DMS153 treated with DMSO at 0.1 percent for 48 hours (cell line): ENCODE results near the gene LITAF.
A peak's percentile ranks its signal among the peaks of the same experiment; 100 is the strongest.

Experiments used
- DNase-seq: peaks from one replicate; lab custom pipeline; 2025; ENCODE audit not compliant: unreplicated experiment; lab: John Stamatoyannopoulos, UW

The LITAF gene

GRCh38 chr16:11554053-11554452 lies 32.7 kb downstream of the LITAF start:
- no peak for DNase-seq

GRCh38 chr16:11553371-11553770 lies 33.3 kb downstream of the LITAF start:
- DNase-seq: no peak

- no peak for DNase-seq
These were observed 34.3 kb downstream of the LITAF start for GRCh38 chr16:11552440-11552839.

GRCh38 chr16:11551842-11552241 lies 34.9 kb downstream of the LITAF start:
- DNase-seq: no peak

- DNase-seq: no peak
These were observed 35.8 kb downstream of the LITAF start for GRCh38 chr16:11550791-11551498.

GRCh38 chr16:11547118-11547916 lies 39.4 kb downstream of the LITAF start:
- no peak for DNase-seq

- no peak for DNase-seq
These were observed 40.1 kb downstream of the LITAF start for GRCh38 chr16:11546608-11547061.

- DNase-seq: no peak
These were observed 42.9 kb downstream of the LITAF start for GRCh38 chr16:11543661-11544393.

GRCh38 chr16:11542069-11542744 lies 44.5 kb downstream of the LITAF start:
- DNase-seq: no peak

- no peak for DNase-seq
These were observed 47.1 kb downstream of the LITAF start for GRCh38 chr16:11539641-11540050.

- DNase-seq: no peak
These were observed 47.8 kb downstream of the LITAF start for GRCh38 chr16:11538880-11539279.

GRCh38 chr16:11536104-11536866 lies 50.4 kb downstream of the LITAF start:
- no peak for DNase-seq

- peak; percentile 13 for DNase-seq
These were observed 51.2 kb downstream of the LITAF start for GRCh38 chr16:11535494-11535893.

GRCh38 chr16:11534262-11534661 lies 52.5 kb downstream of the LITAF start:
- no peak for DNase-seq

- no peak for DNase-seq
These were observed 53.1 kb downstream of the LITAF start for GRCh38 chr16:11533588-11533987.

- DNase-seq: no peak
These were observed 56.4 kb downstream of the LITAF start for GRCh38 chr16:11530171-11530940.

- DNase-seq: no peak
These were observed 57.4 kb downstream of the LITAF start for GRCh38 chr16:11529285-11529684.

GRCh38 chr16:11528053-11528452 lies 58.7 kb downstream of the LITAF start:
- no peak for DNase-seq

GRCh38 chr16:11526655-11527350 lies 59.9 kb downstream of the LITAF start:
- DNase-seq: peak; percentile 11
